Bronchial epithelial cell (primary cell): ENCODE data around the gene ASB18. TPM values are rescaled to one million over a fixed set of nuclear protein-coding genes. Genes with fewer than 3 reads are reported as not detected.

Experiments used
- DNase-seq: peaks from one replicate; pipeline ENCODE4 v3.0.0-alpha.2; 2010; ENCODE audit warnings: low read depth
- FAIRE-seq: peaks from 2 replicates; lab custom pipeline; 2011; peaks lifted over from hg19 to GRCh38; lab: Jason Lieb, UNC
- H3K27me3 ChIP-seq: 2 replicates; pipeline ENCODE4 v1.5.1; 2011; ENCODE audit warnings: low read length; ENCODE audit not compliant: control insufficient read depth, insufficient read depth
- H3K36me3 ChIP-seq: 2 replicates; pipeline ENCODE4 v1.5.1; 2011; ENCODE audit warnings: low read length; ENCODE audit not compliant: control insufficient read depth, insufficient read depth
- H3K4me3 ChIP-seq: 2 replicates; pipeline ENCODE4 v1.5.1; 2011; ENCODE audit warnings: mild to moderate bottlenecking, low read depth, low read length, control low read depth
- total RNA-seq: library from RNA; depleted of rRNA; stranded (reverse); fragments of >200 nt; gene quantifications from 2 replicates; pipeline ENCODE4 v1.2.1, GENCODE V29; 2014
- TF ChIP-seq, protein P1 (sequence below): IDR thresholded peaks from 2 replicates; pipeline ENCODE4 v1.5.1; 2011; ENCODE audit warnings: mild to moderate bottlenecking, moderate library complexity, low read length, control low read depth, inconsistent platforms; ENCODE audit not compliant: insufficient read depth, severe bottlenecking

The ASB18 gene
- total RNA-seq, 1 donor from 2014 or later = not detected

DNA sequence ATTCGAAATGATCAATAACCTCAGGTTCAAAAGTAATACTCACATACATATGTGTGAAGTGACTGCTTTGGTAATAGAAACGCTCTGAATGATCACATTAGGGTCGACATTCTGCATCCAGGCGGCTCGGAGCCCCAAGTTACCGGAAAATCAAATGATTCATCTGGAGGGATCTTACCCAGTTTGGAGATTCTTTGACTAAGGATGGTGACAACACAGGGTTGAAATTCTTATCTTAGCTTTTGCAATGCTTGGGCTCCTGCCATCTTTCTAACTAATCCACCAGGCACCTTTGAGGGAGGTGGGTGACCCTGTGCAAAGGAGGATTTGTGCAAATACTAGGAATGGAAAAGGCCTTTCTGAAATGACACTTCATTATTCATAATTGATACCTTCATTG is 106.8 kb downstream of the ASB18 start:
- FAIRE-seq (no peak), DNase-seq (no peak)
- TF ChIP-seq, protein P1, sequence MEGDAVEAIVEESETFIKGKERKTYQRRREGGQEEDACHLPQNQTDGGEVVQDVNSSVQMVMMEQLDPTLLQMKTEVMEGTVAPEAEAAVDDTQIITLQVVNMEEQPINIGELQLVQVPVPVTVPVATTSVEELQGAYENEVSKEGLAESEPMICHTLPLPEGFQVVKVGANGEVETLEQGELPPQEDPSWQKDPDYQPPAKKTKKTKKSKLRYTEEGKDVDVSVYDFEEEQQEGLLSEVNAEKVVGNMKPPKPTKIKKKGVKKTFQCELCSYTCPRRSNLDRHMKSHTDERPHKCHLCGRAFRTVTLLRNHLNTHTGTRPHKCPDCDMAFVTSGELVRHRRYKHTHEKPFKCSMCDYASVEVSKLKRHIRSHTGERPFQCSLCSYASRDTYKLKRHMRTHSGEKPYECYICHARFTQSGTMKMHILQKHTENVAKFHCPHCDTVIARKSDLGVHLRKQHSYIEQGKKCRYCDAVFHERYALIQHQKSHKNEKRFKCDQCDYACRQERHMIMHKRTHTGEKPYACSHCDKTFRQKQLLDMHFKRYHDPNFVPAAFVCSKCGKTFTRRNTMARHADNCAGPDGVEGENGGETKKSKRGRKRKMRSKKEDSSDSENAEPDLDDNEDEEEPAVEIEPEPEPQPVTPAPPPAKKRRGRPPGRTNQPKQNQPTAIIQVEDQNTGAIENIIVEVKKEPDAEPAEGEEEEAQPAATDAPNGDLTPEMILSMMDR = no peak
- Histone ChIP-seq H3K36me3 (no peaks in the 10 kb centered on the region), H3K4me3 (no peak overlapping the region), H3K27me3 (peaks cover 16% of the 10 kb centered on the region)

DNA sequence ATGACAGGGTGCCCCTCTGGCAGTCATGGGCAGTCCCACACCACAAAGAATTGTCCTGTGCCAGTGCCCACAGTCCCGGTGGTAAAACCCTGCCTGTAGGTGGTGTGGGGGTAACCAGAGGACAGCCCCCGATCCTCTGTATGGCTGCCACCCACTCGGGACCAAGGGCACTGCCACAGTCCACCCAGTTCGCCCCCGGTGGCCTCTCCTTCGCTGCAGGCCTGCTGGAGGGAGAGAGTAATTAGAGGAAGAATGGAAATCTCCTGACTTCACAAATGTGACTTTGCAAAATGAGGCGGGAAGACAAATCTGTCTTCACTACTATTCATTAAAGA is 107.4 kb downstream of the ASB18 start:
- TF ChIP-seq, protein P1 = no peak
- DNase-seq (no peak), FAIRE-seq (no peak)
- Histone ChIP-seq H3K27me3 (peaks cover 16% of the 10 kb centered on the region), H3K4me3 (no peak overlapping the region), H3K36me3 (no peaks in the 10 kb centered on the region)

- H3K27me3 ChIP-seq = peaks cover 16% of the 10 kb centered on the region
- TF ChIP-seq, protein P1 = no peak
- no peak for FAIRE-seq
These were observed 107.9 kb downstream of the ASB18 start for GRCh38 chr2:236156095-236156859.

GRCh38 chr2:236155406-236155805 is 108.8 kb downstream of the ASB18 start:
- no peak for DNase-seq
- H3K27me3 ChIP-seq = peaks cover 16% of the 10 kb centered on the region

More at GRCh38 chr2:236156095-236156859, 107.9 kb downstream of the ASB18 start:
- no peak for DNase-seq
- Histone ChIP-seq H3K36me3 (no peaks in the 10 kb centered on the region), H3K4me3 (no peak overlapping the region)

GRCh38 chr2:236146436-236146835 is 117.8 kb downstream of the ASB18 start:
- no peak for FAIRE-seq
- Histone ChIP-seq H3K36me3 (no peaks in the 10 kb centered on the region), H3K27me3 (peaks cover 2% of the 10 kb centered on the region), H3K4me3 (no peak overlapping the region)
- TF ChIP-seq, protein P1 = no peak
- no peak for DNase-seq

More at GRCh38 chr2:236155406-236155805, 108.8 kb downstream of the ASB18 start:
- no peak for FAIRE-seq
- no peak overlapping the region for H3K4me3 ChIP-seq
- no peaks in the 10 kb centered on the region for H3K36me3 ChIP-seq
- TF ChIP-seq, protein P1 = no peak
